ENCODE measurements around the gene CTPS2.
"Not testable (repeated sequence)": the region's sequence is repeated elsewhere in the genome, so short reads cannot be mapped to it uniquely, and the experiment has no call there.

The CTPS2 gene

GRCh38 chrX:16712548-16713155 is at the start of gene CTPS2:
TSS of gene CTPS2 (minus strand) at chrX:16712669. CDS start at chrX:16702902, 9,767 bp downstream.
- in situ Hi-C loops (cut with HindIII; ENCODE audit: low sequenced_read_pairs): no loop called here

GRCh38 chrX:16761500-16761899 is 49.0 kb upstream of the CTPS2 start:
- in situ Hi-C loops (cut with HindIII; ENCODE audit: low sequenced_read_pairs): not testable (repeated sequence)

- in situ Hi-C loops (cut with HindIII; ENCODE audit: low sequenced_read_pairs): no loop called here
Measured at GRCh38 chrX:16756724-16757123, 44.3 kb upstream of the CTPS2 start.

GRCh38 chrX:16754019-16754418 is 41.5 kb upstream of the CTPS2 start:
- in situ Hi-C loops (cut with HindIII; ENCODE audit: low sequenced_read_pairs): no loop called here

- in situ Hi-C loops (cut with HindIII; ENCODE audit: low sequenced_read_pairs): no loop called here
Measured at GRCh38 chrX:16750136-16750535, 37.7 kb upstream of the CTPS2 start.

- in situ Hi-C loops (cut with HindIII; ENCODE audit: low sequenced_read_pairs): no loop called here
Measured at GRCh38 chrX:16748425-16748824, 36.0 kb upstream of the CTPS2 start.

GRCh38 chrX:16745659-16746058 is 33.2 kb upstream of the CTPS2 start:
- in situ Hi-C loops (cut with HindIII; ENCODE audit: low sequenced_read_pairs): no loop called here

- in situ Hi-C loops (cut with HindIII; ENCODE audit: low sequenced_read_pairs): no loop called here
Measured at GRCh38 chrX:16745102-16745501, 32.6 kb upstream of the CTPS2 start.

GRCh38 chrX:16743604-16744325 is 31.3 kb upstream of the CTPS2 start:
- in situ Hi-C loops (cut with HindIII; ENCODE audit: low sequenced_read_pairs): no loop called here

- in situ Hi-C loops (cut with HindIII; ENCODE audit: low sequenced_read_pairs): no loop called here
Measured at GRCh38 chrX:16739574-16739973, 27.1 kb upstream of the CTPS2 start.

- in situ Hi-C loops (cut with HindIII; ENCODE audit: low sequenced_read_pairs): no loop called here
Measured at GRCh38 chrX:16737024-16737423, 24.6 kb upstream of the CTPS2 start.

- in situ Hi-C loops (cut with HindIII; ENCODE audit: low sequenced_read_pairs): no loop called here
Measured at GRCh38 chrX:16733013-16733412, 20.5 kb upstream of the CTPS2 start.

GRCh38 chrX:16730450-16730849 is 18.0 kb upstream of the CTPS2 start:
- in situ Hi-C loops (cut with HindIII; ENCODE audit: low sequenced_read_pairs): no loop called here

GRCh38 chrX:16727637-16728036 is 15.2 kb upstream of the CTPS2 start:
- in situ Hi-C loops (cut with HindIII; ENCODE audit: low sequenced_read_pairs): no loop called here

GRCh38 chrX:16726347-16726988 is 14.0 kb upstream of the CTPS2 start:
- in situ Hi-C loops (cut with HindIII; ENCODE audit: low sequenced_read_pairs): not testable (repeated sequence)

GRCh38 chrX:16725072-16725471 is 12.6 kb upstream of the CTPS2 start:
- in situ Hi-C loops (cut with HindIII; ENCODE audit: low sequenced_read_pairs): no loop called here

GRCh38 chrX:16722481-16722880 is 10.0 kb upstream of the CTPS2 start:
- in situ Hi-C loops (cut with HindIII; ENCODE audit: low sequenced_read_pairs): loop anchor here (5.0 kb wide), 2 partner anchors 85 to 105 kb away; no protein-coding TSS in a partner anchor

- in situ Hi-C loops (cut with HindIII; ENCODE audit: low sequenced_read_pairs): loop anchor here (5.0 kb wide), 2 partner anchors 82 to 108 kb away; no protein-coding TSS in a partner anchor
Measured at GRCh38 chrX:16719334-16720084, 7.0 kb upstream of the CTPS2 start, which contains the start of gene SYAP1. TSS of gene SYAP1 (plus strand) at chrX:16719612. CDS start at chrX:16719725, 113 bp downstream.

- in situ Hi-C loops (cut with HindIII; ENCODE audit: low sequenced_read_pairs): no loop called here
Measured at GRCh38 chrX:16718824-16719333, 6.4 kb upstream of the CTPS2 start.

GRCh38 chrX:16716451-16716850 is 4.0 kb upstream of the CTPS2 start:
- in situ Hi-C loops (cut with HindIII; ENCODE audit: low sequenced_read_pairs): not testable (repeated sequence)

GRCh38 chrX:16715638-16716037 is 3.2 kb upstream of the CTPS2 start:
- in situ Hi-C loops (cut with HindIII; ENCODE audit: low sequenced_read_pairs): not testable (repeated sequence)

Measured in endothelial cell of hepatic sinusoid (primary cell).